Measurements from ENCODE around the gene FOXL2.

GRCh38 chr3:138938056-138938876 lies 8.7 kb downstream of the FOXL2 start:
- TF ChIP-seq ZFP3 (CRISPR knock-in tag; IDR thresholded peaks at IDR 0.05) (no peak), ZC3H10 (CRISPR knock-in tag; IDR thresholded peaks at IDR 0.05) (no peak), PATZ1 (CRISPR knock-in tag; IDR thresholded peaks at IDR 0.05; ENCODE audit: borderline replicate concordance) (no peak), ZNF8 (CRISPR knock-in tag; IDR thresholded peaks at IDR 0.05) (no peak), OSR1 (CRISPR knock-in tag; IDR thresholded peaks at IDR 0.05) (no peak), CSRNP3 (CRISPR knock-in tag; IDR thresholded peaks at IDR 0.05) (no peak), BACH2 (CRISPR knock-in tag; IDR thresholded peaks at IDR 0.05; ENCODE audit: borderline replicate concordance) (no peak), RARB (CRISPR knock-in tag; IDR thresholded peaks at IDR 0.05) (no peak), CSDC2 (CRISPR knock-in tag; IDR thresholded peaks at IDR 0.05) (no peak), ZNF70 (CRISPR knock-in tag; IDR thresholded peaks at IDR 0.05) (no peak)
